MCF 10A (cell line): ENCODE data around the gene MICAL3. TPM values are rescaled to one million over a fixed set of nuclear protein-coding genes. Genes with fewer than 3 reads are reported as not detected.

ENCODE experiments used
- BruUV-seq: library from RNA; stranded (reverse); fragments of 400-500 nt; replicated peaks from 2 replicates; lab custom pipeline; 2021; lab: Mats Ljungman, UMichigan
- CTCF ChIA-PET: fragments of 300-600 bp; sonication (Branson Sonifier 250); formaldehyde crosslinking; extraction: SDS; loops from one replicate; lab custom pipeline; 2021; ENCODE audit warnings: antibody characterized with exemption, inconsistent platforms; lab: Yijun Ruan, JAX
- POLR2A ChIA-PET: fragments of 300-600, 350-650 bp; sonication (Branson Sonifier 250); formaldehyde crosslinking; extraction: SDS; loops from one replicate; lab custom pipeline; 2020; ENCODE audit warnings: antibody characterized with exemption, inconsistent platforms; lab: Yijun Ruan, JAX
- DNase-seq: peaks from one replicate; pipeline ENCODE4 v3.0.0-alpha.2; 2018; ENCODE audit not compliant: unreplicated experiment
- H3K27ac Mint-ChIP-seq: one replicate; pipeline ENCODE4 v1.8.0; 2022; ENCODE audit warnings: mild to moderate bottlenecking, low read depth, mixed read lengths; ENCODE audit not compliant: unreplicated experiment
- H3K27me3 Mint-ChIP-seq: one replicate; pipeline ENCODE4 v1.8.0; 2022; ENCODE audit warnings: mixed read lengths; ENCODE audit not compliant: insufficient read depth, unreplicated experiment
- H3K36me3 Mint-ChIP-seq: one replicate; pipeline ENCODE4 v1.8.0; 2022; ENCODE audit warnings: mild to moderate bottlenecking, moderate library complexity, mixed read lengths; ENCODE audit not compliant: insufficient read depth, unreplicated experiment
- H3K4me1 Mint-ChIP-seq: one replicate; pipeline ENCODE4 v1.8.0; 2022; ENCODE audit warnings: mixed read lengths; ENCODE audit not compliant: insufficient read depth, unreplicated experiment
- H3K4me3 Mint-ChIP-seq: one replicate; pipeline ENCODE4 v1.8.0; 2022; ENCODE audit warnings: mild to moderate bottlenecking, moderate library complexity, mixed read lengths; ENCODE audit not compliant: unreplicated experiment
- H3K9me3 Mint-ChIP-seq: one replicate; pipeline ENCODE4 v1.8.0; 2022; ENCODE audit warnings: mixed read lengths; ENCODE audit not compliant: unreplicated experiment
- intact Hi-C: fragments of 100-400 bp; cut with micrococcal nuclease; formaldehyde crosslinking; loops from 2 replicates; pipeline ENCODE4 v1.14.1; 2022
- total RNA-seq: library from RNA; stranded (reverse); gene quantifications from 2 replicates; pipeline ENCODE4 v1.2.3, GENCODE V29; 2022
- TF ChIP-seq, protein P1 (sequence below): fragments of 200-600 bp; IDR thresholded peaks from one replicate; pipeline ENCODE4 v1.8.0; 2022; ENCODE audit warnings: antibody characterized with exemption, mild to moderate bottlenecking; ENCODE audit not compliant: unreplicated experiment

Gene MICAL3
- total RNA-seq, 1 experiment from 2014 or later: 54.1 TPM

DNA sequence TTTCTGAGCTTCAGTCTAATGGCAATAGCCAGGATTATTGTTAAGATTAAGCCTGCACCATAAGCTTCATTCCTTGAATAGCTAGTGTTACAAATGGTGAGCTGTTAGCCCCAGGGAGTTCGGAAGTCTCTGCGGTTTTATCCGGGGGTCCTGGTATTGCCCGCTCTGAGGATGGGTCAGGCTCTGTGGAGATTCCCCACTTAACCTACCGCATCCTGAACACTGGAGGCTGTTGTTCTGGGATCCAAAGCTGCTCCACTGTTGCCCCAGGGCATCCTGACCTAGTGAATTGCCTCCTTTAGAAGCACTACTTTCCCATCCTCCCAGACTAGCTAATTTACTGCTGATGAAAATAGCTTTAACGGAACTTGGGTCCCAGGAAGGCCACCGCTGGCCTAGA, 38.9 kb upstream of the MICAL3 start:
- DNase-seq: no peak

DNA sequence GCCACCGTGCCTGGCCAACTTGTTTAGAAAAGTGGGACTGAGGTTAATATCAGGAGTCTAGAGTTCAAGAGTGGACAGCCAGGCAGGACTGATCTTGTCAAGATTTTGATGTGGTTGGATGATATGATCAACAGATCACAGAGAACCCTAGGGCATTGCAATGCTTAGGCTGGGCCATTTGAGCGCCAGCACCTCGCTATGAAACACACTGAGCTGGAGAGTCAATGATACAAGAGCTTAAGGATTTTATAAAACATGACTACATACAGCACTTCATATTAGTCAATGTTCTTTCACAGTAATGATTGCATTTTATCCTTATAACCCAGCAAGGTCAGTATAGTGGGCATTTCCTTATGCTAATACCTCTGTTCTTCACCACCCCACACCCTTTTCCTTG, 38.1 kb upstream of the MICAL3 start:
- ChIA-PET POLR2A (interaction anchor here (0.6 to 1.5 kb wide), 3 partner anchors 14 to 232 kb away, joined by 3 to 6 read pairs (median 3); no protein-coding TSS in a partner anchor), CTCF (interaction anchor here (0.6 to 6.4 kb wide), 6 partner anchors 10 to 240 kb away, joined by 3 to 67 read pairs (median 5); partner anchors contain the start of genes MICAL3 and PEX26)
- Mint-ChIP-seq H3K27ac (no peak overlapping the region), H3K4me3 (no peak overlapping the region), H3K36me3 (no peaks in the 10 kb centered on the region), H3K4me1 (peaks cover 27% of the 10 kb centered on the region), H3K9me3 (no peaks in the 10 kb centered on the region), H3K27me3 (no peaks in the 10 kb centered on the region)
- DNase-seq: no peak
- TF ChIP-seq, protein P1, sequence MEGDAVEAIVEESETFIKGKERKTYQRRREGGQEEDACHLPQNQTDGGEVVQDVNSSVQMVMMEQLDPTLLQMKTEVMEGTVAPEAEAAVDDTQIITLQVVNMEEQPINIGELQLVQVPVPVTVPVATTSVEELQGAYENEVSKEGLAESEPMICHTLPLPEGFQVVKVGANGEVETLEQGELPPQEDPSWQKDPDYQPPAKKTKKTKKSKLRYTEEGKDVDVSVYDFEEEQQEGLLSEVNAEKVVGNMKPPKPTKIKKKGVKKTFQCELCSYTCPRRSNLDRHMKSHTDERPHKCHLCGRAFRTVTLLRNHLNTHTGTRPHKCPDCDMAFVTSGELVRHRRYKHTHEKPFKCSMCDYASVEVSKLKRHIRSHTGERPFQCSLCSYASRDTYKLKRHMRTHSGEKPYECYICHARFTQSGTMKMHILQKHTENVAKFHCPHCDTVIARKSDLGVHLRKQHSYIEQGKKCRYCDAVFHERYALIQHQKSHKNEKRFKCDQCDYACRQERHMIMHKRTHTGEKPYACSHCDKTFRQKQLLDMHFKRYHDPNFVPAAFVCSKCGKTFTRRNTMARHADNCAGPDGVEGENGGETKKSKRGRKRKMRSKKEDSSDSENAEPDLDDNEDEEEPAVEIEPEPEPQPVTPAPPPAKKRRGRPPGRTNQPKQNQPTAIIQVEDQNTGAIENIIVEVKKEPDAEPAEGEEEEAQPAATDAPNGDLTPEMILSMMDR: no peak
- BruUV-seq: no TSS peak
- intact Hi-C loops: no loop called here

More for the DNA sequence above, 38.9 kb upstream of the MICAL3 start:
- Mint-ChIP-seq H3K4me1 (peaks cover 27% of the 10 kb centered on the region), H3K27ac (no peak overlapping the region), H3K4me3 (no peak overlapping the region), H3K9me3 (no peaks in the 10 kb centered on the region), H3K27me3 (no peaks in the 10 kb centered on the region), H3K36me3 (no peaks in the 10 kb centered on the region)
- TF ChIP-seq, protein P1: no peak
- intact Hi-C loops: no loop called here
- BruUV-seq: no TSS peak
- CTCF ChIA-PET: interaction anchor here (0.6 to 6.4 kb wide), 8 partner anchors 10 to 312 kb away, joined by 3 to 67 read pairs (median 4); partner anchors contain the start of genes MICAL3 and PEX26
- POLR2A ChIA-PET: interaction anchor here (0.6 to 1.5 kb wide), 3 partner anchors 13 to 219 kb away, joined by 3 to 6 read pairs (median 4); partner anchors contain the start of gene PEX26

- Mint-ChIP-seq H3K9me3 (no peaks in the 10 kb centered on the region), H3K36me3 (no peaks in the 10 kb centered on the region), H3K27me3 (no peaks in the 10 kb centered on the region), H3K27ac (peak overlapping the region; percentile 77), H3K4me3 (no peak overlapping the region), H3K4me1 (peaks cover 35% of the 10 kb centered on the region)
- CTCF ChIA-PET: interaction anchor here (0.6 to 6.4 kb wide), 4 partner anchors 15 to 185 kb away, joined by 3 to 67 read pairs (median 4); partner anchors contain the start of gene PEX26
- POLR2A ChIA-PET: interaction anchor here (0.5 to 1.7 kb wide), 4 partner anchors 15 to 48 kb away, joined by 3 to 7 read pairs (median 4); partner anchors contain the start of gene PEX26
- no TSS peak for BruUV-seq
- DNase-seq: peak; percentile 49
- intact Hi-C loops: no loop called here
- TF ChIP-seq, protein P1: no peak
Measured at GRCh38 chr22:18060646-18061620, 36.6 kb upstream of the MICAL3 start.

GRCh38 chr22:18059991-18060390, 35.6 kb upstream of the MICAL3 start:
- Mint-ChIP-seq H3K36me3 (no peaks in the 10 kb centered on the region), H3K4me3 (no peak overlapping the region), H3K27ac (no peak overlapping the region), H3K27me3 (no peaks in the 10 kb centered on the region), H3K4me1 (peaks cover 36% of the 10 kb centered on the region), H3K9me3 (no peaks in the 10 kb centered on the region)
- no TSS peak for BruUV-seq
- DNase-seq: no peak
- ChIA-PET CTCF (interaction anchor here (1.5 to 5.1 kb wide), 2 partner anchors 10 to 16 kb away, joined by 3 to 45 read pairs; no protein-coding TSS in a partner anchor), POLR2A (no interaction called here)
- TF ChIP-seq, protein P1: no peak
- intact Hi-C loops: no loop called here
